Activated T-cell treated with anti-CD3 and anti-CD28 coated beads for 4 hours (primary cell): ENCODE measurements around the gene CFAP45.

Experiments
- DNase-seq: peaks from one replicate; pipeline ENCODE4 v3.0.0-alpha.2; 2020

Gene CFAP45

GRCh38 chr1:159923203-159924024 lies 23.4 kb upstream of the CFAP45 start:
- DNase-seq, result peak; percentile 69

DNA sequence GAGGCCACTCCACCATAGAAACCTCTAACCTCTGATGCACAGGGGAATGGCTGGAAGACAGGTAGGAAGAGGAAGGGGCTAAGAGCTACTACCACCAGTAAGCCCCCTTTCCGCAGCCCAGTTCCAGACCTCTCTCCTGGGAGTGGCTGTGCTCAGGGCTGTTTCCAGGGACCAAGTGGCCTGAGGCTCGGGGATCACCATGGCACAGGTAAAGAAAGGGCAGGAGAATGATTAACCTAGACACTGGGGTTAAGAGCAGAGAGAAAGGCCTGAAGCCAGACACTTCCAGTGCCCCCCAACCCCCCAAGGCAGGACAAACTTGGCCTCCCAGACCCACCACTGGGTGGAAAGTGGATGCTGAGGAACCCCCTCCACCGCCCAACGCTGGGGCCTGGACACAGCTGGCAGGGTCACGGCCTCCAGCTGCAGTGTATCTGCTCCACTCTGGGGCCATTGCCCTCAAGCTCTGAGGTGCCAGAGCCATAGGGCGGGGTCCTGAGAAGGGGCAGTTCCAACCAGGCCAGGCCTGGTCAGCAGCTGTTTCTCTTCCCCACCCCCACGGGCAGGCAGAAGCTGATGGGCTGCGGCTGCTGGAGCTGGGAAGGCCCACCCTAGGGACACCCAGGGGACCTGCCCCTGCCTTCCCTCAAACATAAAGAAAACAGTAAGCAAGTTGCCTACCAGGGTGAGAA lies 22.7 kb upstream of the CFAP45 start:
- DNase-seq, result no peak

- DNase-seq, result no peak
Observed at GRCh38 chr1:159921700-159922504, 21.9 kb upstream of the CFAP45 start.

- no peak for DNase-seq
Observed at GRCh38 chr1:159921251-159921650, 21.3 kb upstream of the CFAP45 start.

GRCh38 chr1:159920651-159921050 lies 20.7 kb upstream of the CFAP45 start:
- DNase-seq, result no peak

GRCh38 chr1:159920202-159920601 lies 20.2 kb upstream of the CFAP45 start:
- DNase-seq, result no peak

- no peak for DNase-seq
Observed at GRCh38 chr1:159919236-159919865, 19.4 kb upstream of the CFAP45 start.

- DNase-seq, result no peak
Observed at GRCh38 chr1:159918352-159919200, 18.6 kb upstream of the CFAP45 start.

DNA sequence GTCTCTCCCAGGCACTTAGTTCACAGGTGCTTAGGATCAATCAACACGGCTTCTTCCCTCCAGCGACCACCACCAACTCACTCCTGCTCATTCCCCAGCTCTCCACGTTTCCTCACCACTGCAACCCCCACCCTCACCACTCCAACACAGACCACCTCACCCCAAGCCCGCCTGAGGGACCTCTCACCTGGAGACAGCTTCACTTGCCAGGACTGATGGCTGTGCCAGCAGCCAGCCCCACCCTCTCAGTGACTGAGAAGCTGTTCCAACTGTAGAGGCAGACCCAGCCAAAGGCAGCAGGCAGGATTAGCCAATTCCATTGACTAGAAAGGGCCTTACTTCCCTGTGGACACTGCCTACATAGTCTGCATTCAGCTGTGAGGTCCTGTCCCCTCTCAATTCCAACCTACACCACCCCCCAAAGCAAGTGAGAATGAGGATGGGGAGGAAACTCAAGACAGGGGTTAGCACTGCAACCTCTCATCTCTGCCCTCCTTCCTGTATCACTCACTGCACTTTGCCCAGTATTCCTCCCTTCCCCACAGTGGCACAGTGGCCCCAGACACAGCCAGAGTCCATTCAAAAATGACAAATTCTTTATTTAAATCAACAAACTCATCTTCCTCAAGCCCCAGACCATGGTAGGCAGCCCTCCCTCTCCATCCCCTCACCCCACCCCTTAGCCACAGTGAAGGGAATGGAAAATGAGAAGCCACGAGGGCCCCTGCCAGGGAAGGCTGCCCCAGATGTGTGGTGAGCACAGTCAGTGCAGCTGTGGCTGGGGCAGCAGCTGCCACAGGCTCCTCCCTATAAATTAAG lies 17.8 kb upstream of the CFAP45 start:
- no peak for DNase-seq

GRCh38 chr1:159916242-159917051 lies 16.5 kb upstream of the CFAP45 start:
- no peak for DNase-seq

GRCh38 chr1:159915571-159916241 lies 15.7 kb upstream of the CFAP45 start:
- no peak for DNase-seq

GRCh38 chr1:159914252-159915018 lies 14.5 kb upstream of the CFAP45 start:
- no peak for DNase-seq

- DNase-seq, result no peak
Observed at GRCh38 chr1:159913451-159914192, 13.7 kb upstream of the CFAP45 start.

GRCh38 chr1:159911326-159912070 lies 11.5 kb upstream of the CFAP45 start:
- no peak for DNase-seq

GRCh38 chr1:159908031-159908940 lies 8.3 kb upstream of the CFAP45 start:
- DNase-seq, result no peak

DNA sequence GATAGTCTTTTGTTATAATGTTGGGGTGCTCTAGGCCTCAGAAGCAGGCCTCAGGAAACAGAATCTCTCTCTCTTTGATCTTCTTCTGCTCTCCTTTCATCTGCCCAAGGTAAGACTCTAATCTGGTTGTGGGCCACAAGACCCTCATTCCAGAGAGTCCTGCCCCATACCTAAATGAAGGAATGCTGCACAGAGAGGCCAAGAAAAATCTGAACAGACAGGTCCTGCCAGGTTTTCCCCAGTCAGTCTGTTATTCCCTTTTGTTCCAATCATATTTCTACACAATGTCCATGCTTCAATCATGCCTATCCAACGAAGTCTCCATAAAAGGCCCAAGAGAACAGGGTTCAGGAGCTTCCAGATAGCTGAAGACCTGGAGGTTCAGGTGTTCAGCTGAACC lies 7.0 kb upstream of the CFAP45 start:
- DNase-seq, result no peak
